PFSK-1 (cell line): Measurements from ENCODE around the gene BEAN1.

ENCODE experiments used
- POLR2AphosphoS5 ChIP-seq: IDR thresholded peaks from 2 replicates; pipeline ENCODE4 v1.6.1; 2012; ENCODE audit warnings: low read depth, mild to moderate bottlenecking, control low read depth, low read length, moderate library complexity
- SIN3A ChIP-seq: IDR thresholded peaks from 2 replicates; pipeline ENCODE4 v1.6.1; 2012; ENCODE audit warnings: mild to moderate bottlenecking, low read length, moderate library complexity, borderline replicate concordance; ENCODE audit not compliant: insufficient read depth
- TAF1 ChIP-seq: IDR thresholded peaks from 2 replicates; pipeline ENCODE4 v1.6.1; 2012; ENCODE audit warnings: low read length, control low read depth, borderline replicate concordance; ENCODE audit not compliant: insufficient read depth
- TF ChIP-seq, protein P1 (sequence below), 2 experiments: IDR thresholded peaks; 2 replicates each; pipeline versions ENCODE4 v1.6.1 to v1.8.0; 2011 to 2012; ENCODE audit warnings: low read depth in 2 of 2, low read length in 2 of 2, control low read depth in 1 of 2, inconsistent platforms in 1 of 2, mild to moderate bottlenecking in 1 of 2, moderate library complexity in 1 of 2; ENCODE audit not compliant: insufficient read depth in 1 of 2

DNA sequence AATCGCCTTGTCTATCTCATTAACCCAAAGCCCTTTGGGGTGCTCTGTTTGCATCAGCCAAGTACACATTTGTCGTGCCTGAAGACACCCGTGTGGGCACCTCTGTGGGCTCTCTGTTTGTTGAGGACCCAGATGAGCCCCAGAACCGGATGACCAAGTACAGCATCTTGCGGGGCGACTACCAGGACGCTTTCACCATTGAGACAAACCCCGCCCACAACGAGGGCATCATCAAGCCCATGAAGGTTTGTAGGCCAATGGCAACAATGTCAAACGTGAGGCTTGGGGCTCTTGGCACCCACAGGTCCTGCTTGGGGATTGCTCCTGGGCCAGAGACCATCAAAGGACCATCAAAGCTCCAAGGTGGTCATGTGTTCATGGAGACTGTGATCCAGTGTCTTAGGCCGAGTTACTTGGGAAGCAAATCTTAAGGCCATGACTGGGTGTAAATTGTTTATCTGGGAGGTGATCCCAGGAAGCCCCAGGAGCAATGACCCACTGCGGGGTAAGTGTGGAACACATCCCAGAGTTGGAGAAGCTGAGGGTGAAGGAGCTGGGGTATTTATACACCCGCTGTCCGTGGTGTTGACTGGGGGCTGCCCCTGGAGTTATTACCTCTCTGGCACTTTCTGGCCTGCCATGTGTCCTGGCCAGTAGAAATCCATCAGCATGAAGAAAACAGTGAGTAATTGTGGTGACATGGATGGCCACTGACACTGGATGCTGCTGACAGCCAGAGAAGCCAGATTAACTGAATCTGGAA is 36.6 kb upstream of the BEAN1 start:
- TF ChIP-seq POLR2AphosphoS5: no peak
- TF ChIP-seq SIN3A: no peak
- TF ChIP-seq, protein P1, sequence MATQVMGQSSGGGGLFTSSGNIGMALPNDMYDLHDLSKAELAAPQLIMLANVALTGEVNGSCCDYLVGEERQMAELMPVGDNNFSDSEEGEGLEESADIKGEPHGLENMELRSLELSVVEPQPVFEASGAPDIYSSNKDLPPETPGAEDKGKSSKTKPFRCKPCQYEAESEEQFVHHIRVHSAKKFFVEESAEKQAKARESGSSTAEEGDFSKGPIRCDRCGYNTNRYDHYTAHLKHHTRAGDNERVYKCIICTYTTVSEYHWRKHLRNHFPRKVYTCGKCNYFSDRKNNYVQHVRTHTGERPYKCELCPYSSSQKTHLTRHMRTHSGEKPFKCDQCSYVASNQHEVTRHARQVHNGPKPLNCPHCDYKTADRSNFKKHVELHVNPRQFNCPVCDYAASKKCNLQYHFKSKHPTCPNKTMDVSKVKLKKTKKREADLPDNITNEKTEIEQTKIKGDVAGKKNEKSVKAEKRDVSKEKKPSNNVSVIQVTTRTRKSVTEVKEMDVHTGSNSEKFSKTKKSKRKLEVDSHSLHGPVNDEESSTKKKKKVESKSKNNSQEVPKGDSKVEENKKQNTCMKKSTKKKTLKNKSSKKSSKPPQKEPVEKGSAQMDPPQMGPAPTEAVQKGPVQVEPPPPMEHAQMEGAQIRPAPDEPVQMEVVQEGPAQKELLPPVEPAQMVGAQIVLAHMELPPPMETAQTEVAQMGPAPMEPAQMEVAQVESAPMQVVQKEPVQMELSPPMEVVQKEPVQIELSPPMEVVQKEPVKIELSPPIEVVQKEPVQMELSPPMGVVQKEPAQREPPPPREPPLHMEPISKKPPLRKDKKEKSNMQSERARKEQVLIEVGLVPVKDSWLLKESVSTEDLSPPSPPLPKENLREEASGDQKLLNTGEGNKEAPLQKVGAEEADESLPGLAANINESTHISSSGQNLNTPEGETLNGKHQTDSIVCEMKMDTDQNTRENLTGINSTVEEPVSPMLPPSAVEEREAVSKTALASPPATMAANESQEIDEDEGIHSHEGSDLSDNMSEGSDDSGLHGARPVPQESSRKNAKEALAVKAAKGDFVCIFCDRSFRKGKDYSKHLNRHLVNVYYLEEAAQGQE (IDR thresholded peaks at IDR 0.05; ENCODE audit: insufficient read depth in 1 of 2, low read depth in 2 of 2, low read length in 2 of 2): peak in 1 of 2 experiments; percentile 57; a peak in 2 of 4 replicates
- TF ChIP-seq TAF1: no peak
